ENCODE data around the gene WASF2.

GRCh38 chr1:27473755-27474154 is 16.2 kb downstream of the WASF2 start:
- TF ChIP-seq, protein P1, sequence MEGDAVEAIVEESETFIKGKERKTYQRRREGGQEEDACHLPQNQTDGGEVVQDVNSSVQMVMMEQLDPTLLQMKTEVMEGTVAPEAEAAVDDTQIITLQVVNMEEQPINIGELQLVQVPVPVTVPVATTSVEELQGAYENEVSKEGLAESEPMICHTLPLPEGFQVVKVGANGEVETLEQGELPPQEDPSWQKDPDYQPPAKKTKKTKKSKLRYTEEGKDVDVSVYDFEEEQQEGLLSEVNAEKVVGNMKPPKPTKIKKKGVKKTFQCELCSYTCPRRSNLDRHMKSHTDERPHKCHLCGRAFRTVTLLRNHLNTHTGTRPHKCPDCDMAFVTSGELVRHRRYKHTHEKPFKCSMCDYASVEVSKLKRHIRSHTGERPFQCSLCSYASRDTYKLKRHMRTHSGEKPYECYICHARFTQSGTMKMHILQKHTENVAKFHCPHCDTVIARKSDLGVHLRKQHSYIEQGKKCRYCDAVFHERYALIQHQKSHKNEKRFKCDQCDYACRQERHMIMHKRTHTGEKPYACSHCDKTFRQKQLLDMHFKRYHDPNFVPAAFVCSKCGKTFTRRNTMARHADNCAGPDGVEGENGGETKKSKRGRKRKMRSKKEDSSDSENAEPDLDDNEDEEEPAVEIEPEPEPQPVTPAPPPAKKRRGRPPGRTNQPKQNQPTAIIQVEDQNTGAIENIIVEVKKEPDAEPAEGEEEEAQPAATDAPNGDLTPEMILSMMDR (IDR thresholded peaks at IDR 0.05): no peak
- TF ChIP-seq POLR2A (IDR thresholded peaks at IDR 0.05): no peak
